Measurements from ENCODE around the gene FAM107B. TPM values are rescaled to one million over a fixed set of nuclear protein-coding genes. Genes with fewer than 3 reads are reported as not detected.

The FAM107B gene
- total RNA-seq, 1 experiment from 2014 or later, result 24.5 TPM

DNA sequence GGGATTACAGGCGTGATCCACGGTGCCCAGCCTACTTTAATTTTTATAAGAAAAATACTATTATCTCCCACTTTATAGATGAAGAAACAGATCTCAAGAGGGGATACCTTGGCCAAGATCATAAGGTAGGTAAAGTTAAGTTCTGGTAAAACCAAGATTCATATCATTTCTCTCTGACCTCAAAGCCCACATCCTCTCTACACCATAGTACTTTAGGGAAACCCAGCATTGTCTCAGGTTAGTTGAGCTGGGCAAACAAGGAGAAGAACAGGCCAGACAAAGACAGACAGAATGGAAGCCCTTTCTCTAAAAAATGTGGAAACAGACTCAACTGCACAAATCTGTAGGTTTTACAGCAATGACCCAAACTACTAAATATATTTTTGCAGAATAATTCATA, 246.2 kb downstream of the FAM107B start:
- Mint-ChIP-seq H3K36me3 (ENCODE audit: insufficient read depth in 1 of 3, low read depth in 3 of 3) (peaks cover 2 to 9% (median 8%) of the 10 kb centered on the region in 3 experiments; a peak in 5 of 7 replicates), H3K4me3 (no peak overlapping the region), H3K4me1 (peaks cover 11 to 13% of the 10 kb centered on the region in 2 experiments; a peak in 3 of 4 replicates), H3K27ac (no peak overlapping the region), H3K27me3 (ENCODE audit: low read depth) (no peaks in the 10 kb centered on the region), H3K9me3 (no peaks in the 10 kb centered on the region)
- no peak overlapping the region for H3K14ac ChIP-seq (ENCODE audit: insufficient read depth, low read length)
- no peak for DNase-seq
- no peak overlapping the region for H2BK20ac ChIP-seq (ENCODE audit: low read depth, low read length, poor library complexity, severe bottlenecking)
- H2BK12ac ChIP-seq (ENCODE audit: insufficient read length, low read depth, low read length), result no peak overlapping the region
- H3K23me2 ChIP-seq (ENCODE audit: insufficient read length, low read depth, low read length, poor library complexity, severe bottlenecking), result no peaks in the 10 kb centered on the region
- H2BK120ac ChIP-seq (ENCODE audit: low read depth, low read length, poor library complexity, severe bottlenecking), result no peak overlapping the region
- H4K91ac ChIP-seq (ENCODE audit: insufficient read length, low read depth, low read length), result no peak overlapping the region
- H2AFZ ChIP-seq (ENCODE audit: low read length), result no peak overlapping the region
- H3K27ac ChIP-seq (ENCODE audit: insufficient read length, low read depth, low read length), result no peak overlapping the region
- no peak overlapping the region for H3T11ph ChIP-seq (ENCODE audit: low read length)
- no peaks in the 10 kb centered on the region for H3K79me1 ChIP-seq (ENCODE audit: insufficient read depth, low read depth, low read length, poor library complexity, severe bottlenecking)
- TF ChIP-seq, protein P1, sequence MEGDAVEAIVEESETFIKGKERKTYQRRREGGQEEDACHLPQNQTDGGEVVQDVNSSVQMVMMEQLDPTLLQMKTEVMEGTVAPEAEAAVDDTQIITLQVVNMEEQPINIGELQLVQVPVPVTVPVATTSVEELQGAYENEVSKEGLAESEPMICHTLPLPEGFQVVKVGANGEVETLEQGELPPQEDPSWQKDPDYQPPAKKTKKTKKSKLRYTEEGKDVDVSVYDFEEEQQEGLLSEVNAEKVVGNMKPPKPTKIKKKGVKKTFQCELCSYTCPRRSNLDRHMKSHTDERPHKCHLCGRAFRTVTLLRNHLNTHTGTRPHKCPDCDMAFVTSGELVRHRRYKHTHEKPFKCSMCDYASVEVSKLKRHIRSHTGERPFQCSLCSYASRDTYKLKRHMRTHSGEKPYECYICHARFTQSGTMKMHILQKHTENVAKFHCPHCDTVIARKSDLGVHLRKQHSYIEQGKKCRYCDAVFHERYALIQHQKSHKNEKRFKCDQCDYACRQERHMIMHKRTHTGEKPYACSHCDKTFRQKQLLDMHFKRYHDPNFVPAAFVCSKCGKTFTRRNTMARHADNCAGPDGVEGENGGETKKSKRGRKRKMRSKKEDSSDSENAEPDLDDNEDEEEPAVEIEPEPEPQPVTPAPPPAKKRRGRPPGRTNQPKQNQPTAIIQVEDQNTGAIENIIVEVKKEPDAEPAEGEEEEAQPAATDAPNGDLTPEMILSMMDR (conservative IDR thresholded peaks at IDR 0.05), result no peak
- H3K79me2 ChIP-seq (ENCODE audit: insufficient read depth, low read length), result peaks cover 2% of the 10 kb centered on the region; the same call in 1 of the 2 replicates
- H3K9ac ChIP-seq (ENCODE audit: extremely low read depth, insufficient read length, low read length), result no peak overlapping the region
- H3K4me1 ChIP-seq (ENCODE audit: insufficient read depth, low read length), result no peaks in the 10 kb centered on the region
- no peaks in the 10 kb centered on the region for H3K9me3 ChIP-seq (ENCODE audit: control insufficient read depth, low read depth, low read length)
- no peaks in the 10 kb centered on the region for H3K27me3 ChIP-seq (ENCODE audit: insufficient read depth, low read length)
- H3K4me2 ChIP-seq (ENCODE audit: insufficient read depth, insufficient read length, low read length), result no peak overlapping the region
- H2BK15ac ChIP-seq (ENCODE audit: low read depth, low read length), result no peak overlapping the region
- no peak overlapping the region for H2AK5ac ChIP-seq (ENCODE audit: insufficient read length, low read length)
- H3K23ac ChIP-seq (ENCODE audit: insufficient read length, low read depth, low read length), result no peak overlapping the region
- no peak overlapping the region for H3K4ac ChIP-seq (ENCODE audit: low read depth, low read length)
- no peaks in the 10 kb centered on the region for H4K20me1 ChIP-seq (ENCODE audit: control insufficient read depth, insufficient read depth, insufficient read length)
- no peak overlapping the region for H3K56ac ChIP-seq (ENCODE audit: insufficient read length, low read depth, low read length)
- no peak overlapping the region for H2BK5ac ChIP-seq (ENCODE audit: insufficient read length, low read length)
- H4K8ac ChIP-seq (replicated peaks; ENCODE audit: insufficient read length, low read depth, low read length), result no peak overlapping the region
- WGBS (ENCODE audit: extremely low coverage, insufficient read length, low lambda C conversion rate), result no CpG with 5 or more reads among the region's 2 CpGs
- H3K18ac ChIP-seq (ENCODE audit: insufficient read length, low read depth, low read length), result no peak overlapping the region
- H4K5ac ChIP-seq (ENCODE audit: insufficient read length, low read depth, low read length), result no peak overlapping the region

Data from H9 (cell line).